Sigmoid colon (tissue), 7 donors: Measurements from ENCODE around the gene ZSCAN21. TPM values are rescaled to one million over a fixed set of nuclear protein-coding genes. Genes with fewer than 3 reads are reported as not detected.

Experiments used
- DNase-seq: peaks from one replicate; pipeline ENCODE4 v3.0.0-alpha.2; 2019
- H3K27ac ChIP-seq, 4 donors: fragments of 200-600 bp; sonication (generic); one replicate each; pipeline ENCODE4 v1.5.1; 2016 to 2019; ENCODE audit warnings: mild to moderate bottlenecking in 1 of 4
- H3K27me3 ChIP-seq, 3 donors: fragments of 200-600 bp; sonication (generic); one replicate each; pipeline ENCODE4 v1.5.1; 2019; ENCODE audit warnings: mild to moderate bottlenecking in 1 of 3
- H3K36me3 ChIP-seq, 4 donors: fragments of 200-600 bp; sonication (generic); one replicate each; pipeline ENCODE4 v1.5.1; 2016 to 2019
- H3K4me1 ChIP-seq, 4 donors: fragments of 200-600 bp; sonication (generic); one replicate each; pipeline ENCODE4 v1.5.1; 2017 to 2019
- H3K4me3 ChIP-seq, 4 donors: fragments of 200-600 bp; sonication (generic); one replicate each; pipeline ENCODE4 v1.5.1; 2017 to 2019; ENCODE audit warnings: mild to moderate bottlenecking in 2 of 4, moderate library complexity in 1 of 4
- H3K9me3 ChIP-seq, 4 donors: fragments of 200-600 bp in 3 of 4; sonication (generic) in 3 of 4; one replicate each; pipeline versions ENCODE4 v1.5.1 to v1.6.1; 2013 to 2019
- EP300 ChIP-seq, 4 donors: sonication (generic); formaldehyde crosslinking; IDR thresholded peaks; one replicate each; pipeline ENCODE4 v1.6.1; 2017; ENCODE audit warnings: antibody characterized with exemption in 4 of 4
- POLR2A ChIP-seq, 2 donors: fragments of 450-650 bp; IDR thresholded peaks; one replicate each; pipeline ENCODE4 v1.6.1; 2016; ENCODE audit warnings: antibody characterized with exemption in 2 of 2, mild to moderate bottlenecking in 2 of 2, moderate library complexity in 2 of 2
- POLR2AphosphoS5 ChIP-seq, 4 donors: sonication (generic); formaldehyde crosslinking; IDR thresholded peaks; one replicate each; pipeline ENCODE4 v1.6.1; 2017; ENCODE audit warnings: antibody characterized with exemption in 4 of 4
- WGBS, 2 donors: extraction: QIAGEN DNeasy Blood & Tissue Kit; methylation state at CpG; one replicate each; pipeline ENCODE4 v1.1.7; 2013; 5-methylcytosine and 5-hydroxymethylcytosine counted together
- intact Hi-C: fragments of 100-400 bp; cut with DNase I; formaldehyde crosslinking; loops from one replicate; pipeline ENCODE4 v1.15.1; 2023
- polyA plus RNA-seq, 3 donors: library from polyadenylated mRNA; stranded (reverse); fragments of 200-250 nt; gene quantifications; one replicate each; pipeline ENCODE4 v1.2.3, GENCODE V29; 2013
- total RNA-seq, 4 donors: library from RNA; depleted of rRNA; stranded (reverse); fragments of >200 nt; gene quantifications; one replicate each; pipeline ENCODE4 v1.1.0, GENCODE V29; 2016
- TF ChIP-seq, protein P1 (sequence below), 4 experiments: fragments of 450-650 bp in 3 of 4; fragments of 200-600 bp in 1 of 4; IDR thresholded peaks; one replicate each; pipeline ENCODE4 v1.5.1; 2016 to 2019; ENCODE audit warnings: antibody characterized with exemption in 4 of 4, mild to moderate bottlenecking in 3 of 4, moderate library complexity in 2 of 4
- donor health status: healthy with polysubstance abuse.
- donor health status: Bipolar disorder and iron deficiency.
- donor health status: healthy.

ZSCAN21 gene
- total and polyA plus RNA-seq, 7 donors: 4.2 to 21.8 (median 14.7) TPM

DNA sequence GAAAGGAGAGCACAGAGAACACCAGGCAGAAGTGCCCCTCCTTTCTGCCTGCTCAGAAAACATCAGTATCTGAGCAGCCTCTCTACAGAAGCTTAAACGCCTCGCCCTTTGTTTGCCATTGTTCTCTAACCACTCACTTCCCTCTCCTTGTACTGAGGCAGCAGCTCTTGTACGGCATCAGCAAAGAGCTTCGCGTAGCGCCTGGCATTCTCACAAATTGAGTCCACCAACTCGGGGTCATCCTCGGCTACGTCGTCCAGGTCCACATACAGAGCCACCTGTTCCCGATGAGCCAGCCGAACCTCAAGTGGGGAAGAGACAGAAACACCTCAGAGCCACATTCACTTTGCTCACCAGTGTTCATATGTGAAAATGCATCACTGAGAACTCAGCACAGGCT, 49.9 kb downstream of the ZSCAN21 start:
- Histone ChIP-seq H3K9me3 (no peaks in the 10 kb centered on the region), H3K4me3 (peak overlapping the region; percentile 66 to 89 (median 82)), H3K27ac (peak overlapping the region; percentile 95 to 99 (median 97)), H3K27me3 (no peaks in the 10 kb centered on the region), H3K4me1 (peaks cover 0 to 41% (median 25%) of the 10 kb centered on the region in 4 donors), H3K36me3 (peaks cover 42 to 71% (median 47%) of the 10 kb centered on the region in 4 donors)
- DNase-seq: no peak
- intact Hi-C loops: no loop called here
- TF ChIP-seq EP300 (IDR thresholded peaks at IDR 0.05): no peak
- TF ChIP-seq POLR2A (IDR thresholded peaks at IDR 0.05): no peak
- TF ChIP-seq, protein P1, sequence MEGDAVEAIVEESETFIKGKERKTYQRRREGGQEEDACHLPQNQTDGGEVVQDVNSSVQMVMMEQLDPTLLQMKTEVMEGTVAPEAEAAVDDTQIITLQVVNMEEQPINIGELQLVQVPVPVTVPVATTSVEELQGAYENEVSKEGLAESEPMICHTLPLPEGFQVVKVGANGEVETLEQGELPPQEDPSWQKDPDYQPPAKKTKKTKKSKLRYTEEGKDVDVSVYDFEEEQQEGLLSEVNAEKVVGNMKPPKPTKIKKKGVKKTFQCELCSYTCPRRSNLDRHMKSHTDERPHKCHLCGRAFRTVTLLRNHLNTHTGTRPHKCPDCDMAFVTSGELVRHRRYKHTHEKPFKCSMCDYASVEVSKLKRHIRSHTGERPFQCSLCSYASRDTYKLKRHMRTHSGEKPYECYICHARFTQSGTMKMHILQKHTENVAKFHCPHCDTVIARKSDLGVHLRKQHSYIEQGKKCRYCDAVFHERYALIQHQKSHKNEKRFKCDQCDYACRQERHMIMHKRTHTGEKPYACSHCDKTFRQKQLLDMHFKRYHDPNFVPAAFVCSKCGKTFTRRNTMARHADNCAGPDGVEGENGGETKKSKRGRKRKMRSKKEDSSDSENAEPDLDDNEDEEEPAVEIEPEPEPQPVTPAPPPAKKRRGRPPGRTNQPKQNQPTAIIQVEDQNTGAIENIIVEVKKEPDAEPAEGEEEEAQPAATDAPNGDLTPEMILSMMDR (IDR thresholded peaks at IDR 0.05): no peak
- TF ChIP-seq POLR2AphosphoS5 (IDR thresholded peaks at IDR 0.05): no peak
- WGBS, 2 donors: 30 to 56% methylated on average over 12 of the region's 12 CpGs

DNA sequence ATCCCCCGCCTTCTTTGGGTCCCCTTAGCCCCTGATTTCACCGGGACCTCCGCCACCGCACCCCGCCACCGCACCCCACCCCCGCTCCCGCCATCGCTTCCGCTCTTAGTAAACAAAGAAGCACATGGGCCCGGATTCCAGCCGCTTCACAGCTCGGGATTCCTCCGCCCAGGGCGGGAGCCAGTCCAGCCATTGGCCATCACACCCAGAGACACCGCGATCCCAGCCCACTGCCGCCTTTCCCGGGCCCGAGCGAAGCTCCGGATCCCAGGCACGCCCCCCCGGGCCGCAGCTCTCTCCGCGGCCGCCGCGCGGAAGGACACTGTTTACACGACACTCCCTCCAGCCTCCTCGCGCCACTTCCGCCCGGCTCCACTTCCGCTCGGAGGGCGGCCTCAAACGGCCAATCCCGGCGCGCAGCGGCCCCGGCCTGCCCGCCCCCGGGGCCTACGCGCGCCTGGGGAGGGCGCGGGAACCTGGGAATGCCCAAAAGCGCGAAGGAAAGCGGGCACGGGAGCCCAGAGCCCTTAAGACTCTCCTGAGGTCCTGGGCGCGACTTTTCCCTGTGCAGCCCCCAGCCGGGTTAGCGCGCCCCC, 50.9 kb downstream of the ZSCAN21 start:
- WGBS, 2 donors: 0 to 1% methylated on average over 61 of the region's 61 CpGs
- Histone ChIP-seq H3K27ac (peak overlapping the region; percentile 95 to 99 (median 97)), H3K36me3 (peaks cover 31 to 71% (median 43%) of the 10 kb centered on the region in 4 donors), H3K9me3 (no peaks in the 10 kb centered on the region), H3K4me3 (peak overlapping the region; percentile 66 to 89 (median 82)), H3K27me3 (no peaks in the 10 kb centered on the region), H3K4me1 (peaks cover 0 to 41% (median 25%) of the 10 kb centered on the region in 4 donors)
- intact Hi-C loops: loop anchor here (1.0 to 2.0 kb wide), 4 partner anchors 12 to 51 kb away; partner anchors contain the start of genes CNPY4, COPS6, MBLAC1 and TAF6
- peak; percentile 97 for DNase-seq
- TF ChIP-seq POLR2AphosphoS5 (IDR thresholded peaks at IDR 0.05): peak; percentile 64 to 84 (median 81)
- TF ChIP-seq, protein P1 (IDR thresholded peaks at IDR 0.05): no peak
- TF ChIP-seq POLR2A (IDR thresholded peaks at IDR 0.05): no peak
- TF ChIP-seq EP300 (IDR thresholded peaks at IDR 0.05): peak in 1 of 4 donors; percentile 62

DNA sequence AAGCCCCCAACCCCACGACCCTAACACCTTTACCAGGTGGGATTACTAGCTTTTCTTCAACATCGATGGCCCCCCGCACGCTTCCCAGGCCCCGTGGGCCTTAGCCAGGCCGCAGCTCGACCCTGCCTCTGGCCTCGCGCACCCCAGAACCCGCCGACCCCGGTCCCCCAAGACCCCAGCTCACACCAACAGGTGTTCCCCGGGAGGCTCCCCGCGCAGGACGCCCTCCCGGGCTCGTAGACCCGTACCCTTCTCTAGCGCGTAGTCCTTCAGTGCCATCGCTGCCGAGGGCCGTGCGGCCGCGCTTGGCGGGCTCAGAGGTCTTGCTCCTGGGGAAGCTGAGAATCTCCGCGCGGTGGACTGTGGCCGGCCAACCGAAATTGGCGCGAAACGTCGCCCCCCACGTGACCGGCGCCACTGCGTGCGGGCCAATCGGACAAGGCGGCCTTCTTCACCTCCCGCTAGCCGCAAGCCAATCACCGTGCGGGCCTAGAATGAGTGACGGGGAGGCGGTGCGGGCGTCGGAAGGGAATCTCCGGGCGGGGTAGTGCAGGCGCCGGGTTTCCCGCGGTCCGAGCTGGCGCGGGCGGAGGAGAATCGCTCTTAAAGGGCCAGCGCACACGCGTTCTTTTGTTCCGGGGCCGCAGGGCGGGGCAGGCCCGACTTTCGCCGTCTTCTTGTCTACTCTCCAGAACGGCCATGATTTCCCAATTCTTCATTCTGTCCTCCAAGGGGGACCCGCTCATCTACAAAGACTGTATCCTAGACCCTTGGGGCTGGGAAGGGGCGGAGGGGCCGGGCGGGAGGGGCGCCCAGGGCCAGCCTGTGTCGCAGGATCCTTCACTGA, 51.7 kb downstream of the ZSCAN21 start, which contains the start of the genes AP4M1 and MCM7:
Gene AP4M1, plus strand, starts transcription at position 628 of the 847 bp plus-strand sequence. Its CDS starts 72 bp downstream, at position 700.
Gene MCM7, minus strand, starts transcription at position 382 of the 847 bp plus-strand sequence. Its CDS starts 103 bp downstream, at position 279.
- H3K27me3 ChIP-seq: no peaks in the 10 kb centered on the region
- peaks cover 24 to 71% (median 41%) of the 10 kb centered on the region in 4 donors for H3K36me3 ChIP-seq
- H3K9me3 ChIP-seq: no peaks in the 10 kb centered on the region
- TF ChIP-seq, protein P1 (IDR thresholded peaks at IDR 0.05): no peak
- TF ChIP-seq POLR2AphosphoS5 (IDR thresholded peaks at IDR 0.05): peak in 3 of 4 donors; percentile 59 to 79 (median 60)
- H3K4me1 ChIP-seq: peaks cover 0 to 41% (median 25%) of the 10 kb centered on the region in 4 donors
- peak within 1 kb of the TSS; percentile 95 to 99 (median 97) for H3K27ac ChIP-seq
- peak; percentile 100 for DNase-seq
- H3K4me3 ChIP-seq: peak within 1 kb of the TSS; percentile 66 to 89 (median 82)
- intact Hi-C loops: loop anchor here (2.0 kb wide), 2 partner anchors 18 to 26 kb away; partner anchors contain the start of genes CNPY4, MBLAC1 and TAF6
- 0% methylated on average over 80 of the region's 80 CpGs for WGBS, 2 donors

DNA sequence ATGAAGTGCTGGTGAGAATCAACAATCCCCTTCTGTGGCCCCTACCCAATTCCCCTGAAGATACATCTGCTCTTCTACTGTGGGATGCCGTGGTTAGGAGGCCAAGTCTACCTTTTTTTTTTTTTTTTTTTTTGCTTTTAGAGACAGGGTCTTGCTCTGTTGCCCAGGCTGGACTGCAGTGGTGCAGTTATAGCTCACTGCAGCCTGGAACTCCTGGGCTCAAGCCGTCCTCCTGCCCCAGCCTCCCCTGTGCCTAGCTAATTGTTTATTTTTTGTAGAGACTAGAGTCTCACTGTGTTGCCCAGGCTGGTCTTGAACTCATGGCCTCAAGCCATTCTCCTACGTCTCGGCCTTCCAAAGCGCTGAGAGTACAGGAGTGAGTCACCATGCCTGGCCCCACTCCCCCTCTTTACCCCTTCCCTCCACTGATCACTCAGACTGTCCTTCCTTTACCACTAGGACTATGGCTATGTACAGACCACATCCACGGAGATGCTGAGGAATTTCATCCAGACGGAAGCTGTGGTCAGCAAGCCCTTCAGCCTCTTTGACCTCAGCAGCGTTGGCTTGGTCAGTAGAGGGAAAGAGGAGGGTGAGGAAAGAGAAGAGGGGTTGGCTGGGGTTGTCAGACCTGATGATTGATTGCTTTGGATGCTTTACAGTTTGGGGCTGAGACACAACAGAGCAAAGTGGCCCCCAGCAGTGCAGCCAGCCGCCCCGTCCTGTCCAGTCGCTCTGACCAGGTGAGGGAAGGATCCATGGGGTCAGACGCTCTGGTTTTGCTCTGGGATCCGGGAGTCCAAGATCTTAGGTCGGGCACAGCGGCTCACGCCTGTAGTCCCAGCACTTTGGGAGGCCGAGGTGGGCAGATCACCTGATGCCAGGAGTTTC, 53.6 kb downstream of the ZSCAN21 start:
- H3K27me3 ChIP-seq: no peaks in the 10 kb centered on the region
- WGBS, 2 donors: 91 to 93% methylated on average over 17 of the region's 17 CpGs
- no peak overlapping the region for H3K4me3 ChIP-seq
- H3K27ac ChIP-seq: peak overlapping the region in 3 of 4 donors; percentile 96 to 99 (median 98)
- no peak for TF ChIP-seq EP300 (IDR thresholded peaks at IDR 0.05)
- no peak for TF ChIP-seq POLR2AphosphoS5 (IDR thresholded peaks at IDR 0.05)
- no peak for TF ChIP-seq POLR2A (IDR thresholded peaks at IDR 0.05)
- TF ChIP-seq, protein P1 (IDR thresholded peaks at IDR 0.05): no peak
- H3K36me3 ChIP-seq: peaks cover 15 to 71% (median 40%) of the 10 kb centered on the region in 4 donors
- no peak for DNase-seq
- H3K4me1 ChIP-seq: peaks cover 0 to 39% (median 25%) of the 10 kb centered on the region in 4 donors
- intact Hi-C loops: no loop called here
- H3K9me3 ChIP-seq: no peaks in the 10 kb centered on the region
